Measurements from ENCODE around the gene SLC27A5.
"Not testable (repeated sequence)": the region's sequence is repeated elsewhere in the genome, so short reads cannot be mapped to it uniquely, and the experiment has no call there.

- TF ChIP-seq POLR2A (IDR thresholded peaks at IDR 0.05; ENCODE audit: low read depth, low read length); PAX5 (IDR thresholded peaks at IDR 0.05; ENCODE audit: insufficient read depth, low read length, severe bottlenecking); TAF1 (IDR thresholded peaks at IDR 0.05; ENCODE audit: low read depth, low read length); POLR2AphosphoS5 (IDR thresholded peaks at IDR 0.05; ENCODE audit: low read depth, low read length); SPI1 (IDR thresholded peaks at IDR 0.05; ENCODE audit: low read depth, low read length); POU2F2 (IDR thresholded peaks at IDR 0.05; ENCODE audit: low read depth, low read length): not testable (repeated sequence)
These were observed 31.0 kb upstream of the SLC27A5 start for GRCh38 chr19:58542641-58543372.

All from GM12891 (cell line).